Measurements from ENCODE around the gene SH3RF3.

DNA sequence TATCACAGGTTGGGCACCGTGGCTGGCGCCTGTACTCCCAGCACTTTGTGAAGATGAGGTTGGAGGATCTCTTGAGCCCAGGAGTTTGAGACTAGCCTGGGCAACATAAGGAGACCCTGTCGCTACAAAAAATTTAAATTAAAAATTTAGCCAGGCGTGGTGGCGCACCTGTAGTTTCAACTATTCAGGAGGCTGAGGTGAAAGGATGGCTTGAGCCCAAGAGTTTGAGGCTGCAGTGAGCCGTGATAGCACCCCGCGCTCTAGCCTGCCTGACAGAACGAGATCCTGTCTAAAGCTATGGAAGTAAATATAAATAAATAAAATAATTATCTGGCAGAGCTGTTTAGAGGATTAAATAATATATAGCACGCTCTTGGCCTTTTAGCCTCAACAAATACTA is 1.4 kb upstream of the SH3RF3 start:
- TF ChIP-seq, protein P1, sequence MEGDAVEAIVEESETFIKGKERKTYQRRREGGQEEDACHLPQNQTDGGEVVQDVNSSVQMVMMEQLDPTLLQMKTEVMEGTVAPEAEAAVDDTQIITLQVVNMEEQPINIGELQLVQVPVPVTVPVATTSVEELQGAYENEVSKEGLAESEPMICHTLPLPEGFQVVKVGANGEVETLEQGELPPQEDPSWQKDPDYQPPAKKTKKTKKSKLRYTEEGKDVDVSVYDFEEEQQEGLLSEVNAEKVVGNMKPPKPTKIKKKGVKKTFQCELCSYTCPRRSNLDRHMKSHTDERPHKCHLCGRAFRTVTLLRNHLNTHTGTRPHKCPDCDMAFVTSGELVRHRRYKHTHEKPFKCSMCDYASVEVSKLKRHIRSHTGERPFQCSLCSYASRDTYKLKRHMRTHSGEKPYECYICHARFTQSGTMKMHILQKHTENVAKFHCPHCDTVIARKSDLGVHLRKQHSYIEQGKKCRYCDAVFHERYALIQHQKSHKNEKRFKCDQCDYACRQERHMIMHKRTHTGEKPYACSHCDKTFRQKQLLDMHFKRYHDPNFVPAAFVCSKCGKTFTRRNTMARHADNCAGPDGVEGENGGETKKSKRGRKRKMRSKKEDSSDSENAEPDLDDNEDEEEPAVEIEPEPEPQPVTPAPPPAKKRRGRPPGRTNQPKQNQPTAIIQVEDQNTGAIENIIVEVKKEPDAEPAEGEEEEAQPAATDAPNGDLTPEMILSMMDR (IDR thresholded peaks at IDR 0.05), result no peak
- no peak for TF ChIP-seq POLR2A (IDR thresholded peaks at IDR 0.05)
